Urothelium cell line (cell line): ENCODE measurements around the gene HAND1.

Experiments used
- DNase-seq: peaks from one replicate; pipeline ENCODE4 v3.0.0; 2011; ENCODE audit warnings: low spot score, mixed read lengths
- FAIRE-seq: peaks from 2 replicates; lab custom pipeline; 2011; peaks lifted over from hg19 to GRCh38; lab: Jason Lieb, UNC

The HAND1 gene

DNA sequence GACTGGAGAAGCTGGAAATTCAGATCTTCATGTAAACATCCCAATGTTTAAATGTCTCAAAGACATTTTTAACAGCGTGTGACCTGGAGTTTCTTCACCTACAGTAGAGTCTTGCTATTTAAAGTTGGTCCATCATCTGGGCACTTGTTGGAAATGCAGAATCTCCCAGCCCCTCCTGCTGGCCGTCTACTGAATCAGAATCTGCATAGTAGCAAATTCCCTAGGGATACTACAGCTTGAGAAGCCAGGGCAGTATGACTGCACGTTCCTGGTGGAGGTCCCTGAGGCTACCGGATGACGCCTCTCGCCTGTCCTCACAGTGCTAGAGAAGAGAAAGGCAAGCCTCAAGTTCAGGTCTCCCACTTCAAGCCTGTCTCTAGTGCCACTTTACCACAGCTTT is 16.5 kb downstream of the HAND1 start:
- DNase-seq (no peak), FAIRE-seq (no peak)

DNA sequence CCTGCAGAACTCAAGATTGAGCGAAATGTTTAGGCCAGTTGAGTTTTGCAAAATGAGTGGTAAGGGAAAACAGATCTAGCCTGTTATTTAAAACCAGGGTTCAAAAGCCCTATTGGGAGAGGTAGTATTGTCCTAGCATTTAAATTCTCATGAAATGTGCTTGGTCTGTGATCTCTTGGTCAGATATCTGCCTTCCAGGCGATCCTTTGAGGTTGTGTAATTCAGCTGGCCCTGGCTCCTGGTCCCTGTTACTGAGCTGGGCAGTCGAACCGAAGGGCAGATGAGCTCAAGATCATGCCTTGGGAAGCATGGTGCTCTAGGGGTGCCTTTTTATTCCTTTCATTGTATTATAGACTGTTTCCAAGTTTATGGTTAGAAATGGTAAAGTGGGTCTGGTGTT is 17.9 kb downstream of the HAND1 start:
- FAIRE-seq: no peak

DNA sequence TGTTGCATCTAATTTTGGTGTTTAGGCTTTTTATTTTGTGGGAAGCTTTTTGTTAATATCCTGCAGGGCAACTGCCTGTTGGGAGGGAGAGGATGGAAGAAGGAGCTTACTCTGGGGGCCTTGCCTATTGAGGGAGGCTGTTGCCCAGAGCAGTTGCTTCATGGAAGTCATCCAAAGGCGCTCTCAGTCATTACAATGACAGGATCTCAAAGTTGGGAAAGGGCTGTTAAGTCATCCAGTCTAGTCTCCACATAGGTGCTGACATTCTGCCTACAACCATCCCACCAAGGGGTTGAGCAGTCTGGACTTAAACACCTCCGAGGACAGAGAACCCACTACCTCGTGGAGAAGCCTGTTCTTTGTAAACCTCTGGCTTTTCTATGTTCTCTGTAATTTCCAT is 19.0 kb downstream of the HAND1 start:
- DNase-seq: no peak

More for the DNA sequence above, 17.9 kb downstream of the HAND1 start:
- DNase-seq: no peak

DNA sequence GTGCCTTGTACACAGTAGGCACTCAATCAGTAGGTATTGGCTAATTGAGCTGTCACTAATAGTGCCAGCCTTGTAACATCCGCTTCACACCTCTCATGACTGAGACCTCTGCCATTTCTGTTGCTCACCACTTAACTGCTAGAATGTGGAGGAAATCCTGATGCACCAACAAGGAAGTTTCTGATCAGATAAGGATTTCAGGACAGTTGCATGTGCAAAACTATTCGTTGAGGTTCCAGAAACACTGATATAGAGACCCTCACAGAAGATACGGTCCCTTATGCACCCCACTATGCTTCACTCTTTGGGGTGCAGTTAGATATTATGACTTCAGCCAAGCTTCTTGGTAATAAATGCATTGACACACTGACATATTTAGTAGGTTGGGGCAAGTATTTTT is 21.5 kb downstream of the HAND1 start:
- no peak for FAIRE-seq
- no peak for DNase-seq

More for the DNA sequence above, 19.0 kb downstream of the HAND1 start:
- FAIRE-seq: no peak

DNA sequence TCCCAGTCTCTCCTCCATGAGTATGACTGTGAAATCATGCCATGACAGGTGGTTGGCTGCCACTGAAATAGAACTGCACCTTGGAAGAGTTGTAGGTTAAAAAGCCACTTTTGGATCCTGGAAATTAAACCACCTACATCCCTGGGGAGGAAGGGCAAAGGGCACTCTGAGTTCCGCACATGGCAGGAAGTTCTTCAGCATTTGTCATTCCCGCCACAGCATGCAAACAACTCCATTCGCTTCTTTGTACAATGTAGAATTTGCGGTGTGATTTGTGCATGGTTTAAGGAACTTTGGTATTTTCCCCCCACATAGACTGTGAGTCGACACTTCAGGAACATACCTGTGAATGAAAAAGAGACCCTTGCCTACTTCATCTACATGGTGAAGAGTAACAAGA is 22.4 kb downstream of the HAND1 start:
- FAIRE-seq (no peak), DNase-seq (no peak)

DNA sequence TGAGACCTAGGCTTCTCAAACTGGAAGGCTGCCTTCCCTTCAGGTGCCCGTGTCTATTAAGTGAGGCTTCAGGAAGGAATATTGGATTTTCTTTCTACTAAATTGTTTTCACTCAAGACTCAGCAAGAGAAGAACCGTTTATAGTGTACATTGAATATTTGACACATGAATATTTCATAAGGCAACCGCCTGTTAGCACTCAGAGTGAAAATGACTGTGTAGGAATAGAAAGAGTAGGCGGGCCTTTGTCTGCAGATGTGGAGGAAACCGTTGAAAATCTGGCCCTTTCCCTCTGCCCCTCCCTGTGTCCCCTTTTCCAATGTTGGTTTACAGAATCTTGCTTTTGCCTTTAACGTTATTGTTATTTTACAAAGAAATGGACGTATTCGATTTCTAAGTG is 26.1 kb downstream of the HAND1 start:
- no peak for FAIRE-seq

DNA sequence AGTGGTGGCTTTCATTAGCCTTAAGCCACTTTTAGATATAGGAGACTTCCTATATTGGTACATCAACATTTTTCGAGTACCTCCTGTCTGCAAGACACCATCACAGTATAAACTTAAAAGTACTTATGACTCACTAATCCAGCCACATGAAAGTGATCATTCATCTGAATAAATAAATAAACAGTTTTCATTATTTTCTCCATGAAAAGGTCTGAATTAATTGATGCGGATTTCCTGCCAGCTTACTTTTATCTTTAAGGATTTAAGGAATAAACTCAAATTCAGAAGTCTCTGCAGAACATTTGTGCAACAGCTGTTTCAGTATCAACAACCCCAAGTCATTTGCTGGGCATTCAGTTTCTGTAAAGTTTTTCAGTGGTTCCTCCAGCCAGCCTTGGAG is 28.2 kb downstream of the HAND1 start:
- no peak for FAIRE-seq

More for the DNA sequence above, 26.1 kb downstream of the HAND1 start:
- DNase-seq: no peak

DNA sequence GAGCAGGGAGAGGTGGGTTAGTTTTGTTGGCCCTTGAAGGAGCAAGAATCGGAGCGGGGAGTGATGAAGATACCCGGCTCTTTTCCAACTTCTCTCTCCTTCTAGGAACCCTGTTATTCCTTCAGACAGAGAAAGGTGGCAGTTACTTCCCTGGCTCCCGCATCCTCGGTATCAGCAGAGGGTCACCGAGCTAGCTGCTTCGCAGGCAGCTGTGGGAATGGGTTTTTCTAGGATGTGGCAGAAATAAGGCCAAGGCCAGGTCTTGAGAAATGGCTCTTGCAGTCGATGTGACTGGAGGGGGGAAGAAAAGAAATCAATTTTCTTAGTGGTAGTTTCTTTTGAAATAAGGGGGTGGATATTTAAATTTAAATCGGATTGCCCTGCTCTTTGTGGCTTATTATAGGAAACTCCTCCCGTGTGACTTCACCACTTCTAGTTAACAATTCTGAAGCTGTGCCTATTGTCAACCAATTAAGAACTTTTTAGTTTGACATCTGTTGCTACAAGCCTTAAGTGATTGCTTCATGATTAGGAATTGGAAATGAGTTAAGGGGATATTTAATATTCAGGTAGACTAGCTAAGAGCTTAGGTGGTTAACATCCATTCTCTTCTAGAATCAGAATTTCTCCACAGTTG is 30.8 kb downstream of the HAND1 start:
- no peak for FAIRE-seq
- no peak for DNase-seq

More for the DNA sequence above, 28.2 kb downstream of the HAND1 start:
- no peak for DNase-seq

DNA sequence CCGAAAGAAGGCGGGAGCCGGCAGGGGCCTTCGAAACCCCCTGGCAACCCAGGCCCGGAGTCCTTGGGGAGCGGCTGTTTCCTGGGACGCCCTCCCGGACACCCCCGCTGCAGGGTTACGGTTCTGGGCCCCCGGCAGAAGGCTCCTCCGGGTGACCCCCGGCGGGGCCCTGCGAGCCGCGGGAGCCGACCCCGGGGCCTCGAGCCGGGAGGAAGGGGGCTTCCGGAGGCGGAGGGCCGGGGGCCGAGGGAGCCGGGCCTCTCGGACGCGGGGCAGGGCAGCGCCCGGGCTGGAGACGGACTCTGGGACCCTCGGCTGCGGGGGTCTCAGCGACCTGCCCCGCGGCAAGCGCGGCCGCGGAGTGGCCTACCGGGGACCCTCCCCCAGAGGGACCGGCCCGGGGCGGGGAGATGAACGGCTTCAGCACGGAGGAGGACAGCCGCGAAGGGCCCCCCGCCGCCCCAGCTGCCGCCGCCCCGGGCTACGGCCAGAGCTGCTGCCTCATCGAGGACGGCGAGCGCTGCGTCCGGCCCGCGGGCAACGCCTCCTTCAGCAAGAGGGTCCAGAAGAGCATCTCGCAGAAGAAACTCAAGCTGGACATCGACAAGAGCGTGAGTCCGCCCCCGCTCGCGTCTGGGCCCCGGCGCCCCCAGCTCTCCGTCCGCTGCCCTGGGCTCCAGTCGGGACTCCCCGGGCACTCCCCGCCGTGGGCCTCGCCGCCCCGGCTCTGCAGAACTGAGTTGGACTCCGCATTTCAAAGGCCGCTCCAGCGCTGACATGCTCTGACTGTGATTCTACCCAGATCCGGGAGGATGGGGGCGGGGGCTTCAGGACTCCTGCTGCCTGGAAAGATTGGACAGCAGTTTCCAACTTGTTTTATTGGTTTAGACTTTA is 31.6 kb downstream of the HAND1 start:
- peak; percentile 59 for DNase-seq

DNA sequence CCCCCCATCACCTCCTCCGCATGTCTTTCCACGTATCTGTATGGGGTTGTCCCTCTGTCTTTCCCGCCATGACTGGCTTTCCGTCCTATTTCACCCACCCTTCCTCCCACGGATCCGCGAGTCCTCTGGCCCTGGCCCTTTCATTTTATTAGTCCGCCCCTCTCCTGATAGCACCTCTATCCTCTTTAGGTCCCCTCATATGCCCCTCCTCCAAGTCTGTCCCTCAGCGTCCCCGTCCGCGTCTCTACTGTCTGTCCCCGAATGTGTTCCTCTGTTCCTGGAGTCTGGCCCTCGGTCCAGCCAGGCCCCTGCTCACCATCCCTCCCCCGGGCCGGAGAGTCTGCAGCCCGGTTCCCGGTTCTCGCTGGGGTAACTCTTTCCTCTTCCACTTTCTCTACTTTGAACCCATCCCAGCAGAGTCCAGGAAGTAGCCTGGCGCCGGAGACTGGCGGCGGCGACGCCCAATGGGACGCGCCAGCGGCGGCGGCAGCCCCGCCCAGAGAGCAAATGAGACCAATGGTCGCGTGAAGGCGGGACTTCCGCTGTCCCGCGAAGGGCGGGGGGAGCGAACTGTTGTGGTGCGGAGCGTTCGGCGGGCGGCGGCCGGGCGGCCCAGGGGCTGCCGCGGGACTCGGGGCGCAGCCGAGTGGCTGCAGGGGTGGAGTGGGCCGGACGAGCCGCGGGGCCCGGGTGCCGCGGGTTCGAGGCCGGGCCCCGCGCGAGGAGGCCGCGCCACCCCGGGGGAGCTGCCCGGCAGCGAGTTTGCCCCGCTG is 32.4 kb downstream of the HAND1 start, which contains the start of gene SAP30L:
Gene SAP30L (plus strand): TSS at position 576 of the 773 bp plus-strand sequence. CDS start 608 bp downstream, outside the sequence.
- DNase-seq (peak; percentile 99), FAIRE-seq (peak; percentile 9)

More for the DNA sequence above, 31.6 kb downstream of the HAND1 start:
- FAIRE-seq: no peak

DNA sequence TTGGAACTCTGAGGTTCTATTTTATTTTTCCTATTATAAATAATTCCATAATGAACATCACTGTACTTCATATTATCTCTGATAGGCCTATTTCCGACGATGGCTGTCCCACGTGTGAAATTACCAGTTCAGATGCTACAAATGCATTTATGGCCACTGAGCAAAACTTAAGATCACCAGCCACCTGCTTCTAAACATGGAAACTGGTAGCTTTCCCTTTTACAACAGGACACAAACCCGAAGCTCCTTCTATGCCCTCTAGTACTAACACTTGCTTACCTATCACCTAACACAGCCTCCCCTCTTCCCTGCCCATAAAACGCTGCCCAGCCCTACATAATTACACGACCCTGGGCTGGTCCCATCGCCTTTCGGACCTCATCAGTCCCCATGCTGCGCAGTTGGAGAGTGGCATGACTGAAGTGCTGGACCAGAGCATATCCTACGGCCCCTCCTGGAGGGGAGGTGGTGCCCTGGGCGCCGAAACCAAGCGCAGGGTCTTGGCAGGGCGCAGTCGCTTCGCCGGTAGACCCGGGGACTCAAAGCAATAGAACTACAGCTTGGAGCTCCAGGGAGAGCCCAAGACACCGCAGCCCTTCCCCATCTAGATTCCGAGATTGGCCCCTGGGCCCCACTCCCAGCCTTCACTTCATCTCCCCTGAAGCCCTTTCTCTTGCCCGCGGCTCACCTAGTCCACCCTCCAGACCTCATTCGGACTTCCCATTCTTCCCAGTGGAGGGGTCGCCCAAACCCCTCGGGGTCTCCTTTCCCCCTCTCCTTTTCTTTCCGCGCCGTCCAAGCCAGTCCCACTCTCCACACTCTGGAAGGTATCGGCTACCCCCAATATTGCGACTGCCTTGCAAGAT is 33.2 kb downstream of the HAND1 start:
- DNase-seq: peak; percentile 38
- no peak for FAIRE-seq

DNA sequence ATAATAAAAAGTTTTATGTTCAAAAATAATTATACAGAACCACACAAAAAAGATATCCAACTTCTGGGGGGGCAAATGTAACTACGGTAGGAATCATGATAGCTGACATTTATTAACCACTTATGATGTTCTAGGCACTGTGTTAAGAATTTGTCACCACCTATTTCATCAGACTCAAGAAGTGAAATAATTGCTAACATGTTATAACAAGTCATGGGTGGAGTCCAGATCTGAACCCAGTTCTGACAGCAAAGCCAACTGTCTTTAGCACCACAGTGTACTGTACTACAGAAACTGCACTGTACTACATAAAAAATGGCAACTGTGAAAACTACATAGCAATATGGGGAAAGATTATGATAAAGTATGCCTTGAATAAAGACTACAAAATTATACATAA is 35.2 kb downstream of the HAND1 start:
- DNase-seq (no peak), FAIRE-seq (no peak)

DNA sequence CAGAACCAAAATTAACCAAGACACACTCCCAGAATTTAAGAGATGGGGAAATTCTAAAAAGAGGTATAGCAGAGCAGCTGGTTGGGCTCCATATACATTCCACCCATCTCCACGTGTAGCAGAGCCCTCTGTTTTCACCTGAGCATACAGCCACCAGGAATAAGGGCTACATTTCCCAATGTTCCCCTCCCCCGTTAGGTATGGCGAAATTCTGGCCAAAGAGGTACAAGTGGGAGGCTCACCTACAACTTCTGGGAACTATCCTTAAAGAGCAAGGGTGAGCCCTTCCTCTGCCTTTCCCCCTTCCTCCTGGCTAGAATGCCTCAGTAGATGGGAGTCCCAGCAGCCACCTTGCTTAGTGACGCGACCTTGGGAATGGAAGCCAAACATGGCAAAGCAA is 37.5 kb downstream of the HAND1 start:
- FAIRE-seq (peak; percentile 5), DNase-seq (no peak)

DNA sequence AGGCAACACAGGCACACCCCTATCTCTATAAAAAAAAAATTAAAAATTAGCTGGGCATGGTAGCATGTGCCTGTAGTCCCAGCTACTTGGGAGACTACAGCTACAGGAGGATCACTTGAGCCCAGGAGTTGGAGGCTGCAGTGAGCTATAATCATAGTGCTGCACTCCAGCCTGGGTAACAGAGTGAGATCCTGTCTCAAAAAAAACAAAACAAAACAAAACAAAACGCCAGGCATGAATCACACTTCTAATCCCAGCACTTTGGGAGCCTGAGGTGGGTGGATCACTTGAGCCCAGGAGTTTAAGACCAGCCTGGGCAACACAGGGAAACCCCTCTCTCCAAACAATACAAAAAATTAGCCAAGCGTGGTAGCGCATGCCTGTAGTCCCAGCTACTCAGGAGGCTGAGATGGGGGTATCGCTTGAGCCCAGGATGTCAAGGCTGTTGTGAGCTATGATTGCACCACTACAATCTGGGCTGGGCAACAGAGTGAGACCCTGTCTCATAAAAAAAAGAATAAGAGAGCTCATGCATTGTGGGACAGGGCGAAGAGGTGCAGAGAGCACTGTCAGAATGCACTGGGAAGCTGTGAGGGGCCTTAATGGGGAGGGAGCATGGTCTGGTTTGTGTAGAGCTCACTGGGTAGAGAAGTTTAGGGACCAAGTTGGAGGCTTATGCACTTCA is 40.6 kb downstream of the HAND1 start:
- DNase-seq (no peak), FAIRE-seq (no peak)

DNA sequence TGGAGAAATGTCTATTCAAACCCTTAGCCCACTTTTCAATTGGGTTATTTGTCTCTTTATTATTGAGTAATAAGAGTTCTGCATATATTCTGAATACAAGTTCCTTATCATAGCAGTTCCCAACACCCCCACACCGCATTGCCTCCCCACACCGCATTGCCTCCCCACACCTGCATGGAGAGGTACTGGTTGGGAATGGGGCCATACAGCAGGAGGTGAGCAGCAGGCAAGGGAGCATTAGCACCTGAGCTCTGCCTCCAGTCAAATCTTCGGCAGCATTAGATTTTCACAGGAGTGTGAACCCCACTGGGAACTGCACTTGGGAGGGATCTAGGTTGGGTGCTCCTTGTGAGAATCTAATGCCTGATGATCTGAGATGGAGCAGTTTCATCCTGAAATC is 42.8 kb downstream of the HAND1 start:
- no peak for FAIRE-seq
- DNase-seq: no peak

DNA sequence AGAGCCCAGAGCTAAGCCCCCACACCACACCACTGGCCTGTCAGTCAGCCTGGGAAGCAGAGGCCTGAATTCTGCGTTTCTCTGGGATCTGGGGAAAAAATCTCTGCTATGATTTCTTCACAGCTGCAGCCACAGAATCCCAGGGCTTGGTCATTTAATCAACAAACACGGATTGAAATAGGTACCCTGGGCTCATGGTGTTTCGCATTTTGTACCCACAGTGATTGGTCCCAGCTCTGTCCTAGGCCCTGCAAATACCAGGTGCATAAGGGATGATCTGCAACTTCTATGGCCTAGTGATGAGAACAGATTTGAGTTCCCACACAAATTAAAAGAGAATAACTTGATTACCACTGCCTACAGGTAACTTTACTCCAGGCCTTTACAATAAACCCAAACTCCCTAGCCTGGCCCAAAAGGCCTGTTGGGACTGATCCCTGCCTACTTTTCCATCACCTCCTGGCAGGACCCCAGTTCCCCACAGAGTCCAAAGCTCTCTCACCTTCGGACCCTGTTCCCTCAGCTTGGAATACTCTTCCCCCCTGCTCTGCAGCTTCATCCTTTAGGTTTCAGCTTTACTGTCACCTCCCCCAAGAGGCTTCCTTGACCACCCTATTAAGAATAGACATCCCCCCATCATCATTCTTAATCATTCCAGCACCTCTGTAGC is 46.9 kb downstream of the HAND1 start:
- no peak for FAIRE-seq
- DNase-seq: no peak

DNA sequence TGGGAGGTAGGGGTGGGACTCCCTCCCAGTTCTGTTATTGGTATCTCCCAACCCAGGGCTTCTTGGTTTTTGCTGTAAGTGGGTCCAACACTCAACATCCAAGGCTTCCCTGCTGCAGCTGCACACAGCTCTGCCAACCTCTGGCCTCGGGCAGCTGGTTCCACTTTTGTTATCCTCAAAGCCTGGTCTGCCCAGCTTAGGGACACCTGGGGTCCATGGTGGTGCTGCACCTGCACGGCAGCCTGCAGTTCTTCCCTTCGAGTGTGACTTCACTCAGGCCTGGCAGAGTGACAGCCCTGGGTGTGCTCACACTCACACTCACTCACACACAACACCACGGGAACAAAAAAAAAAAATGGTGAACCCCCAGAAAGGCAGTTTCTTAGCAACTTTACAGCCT is 47.6 kb downstream of the HAND1 start:
- FAIRE-seq (no peak), DNase-seq (no peak)

DNA sequence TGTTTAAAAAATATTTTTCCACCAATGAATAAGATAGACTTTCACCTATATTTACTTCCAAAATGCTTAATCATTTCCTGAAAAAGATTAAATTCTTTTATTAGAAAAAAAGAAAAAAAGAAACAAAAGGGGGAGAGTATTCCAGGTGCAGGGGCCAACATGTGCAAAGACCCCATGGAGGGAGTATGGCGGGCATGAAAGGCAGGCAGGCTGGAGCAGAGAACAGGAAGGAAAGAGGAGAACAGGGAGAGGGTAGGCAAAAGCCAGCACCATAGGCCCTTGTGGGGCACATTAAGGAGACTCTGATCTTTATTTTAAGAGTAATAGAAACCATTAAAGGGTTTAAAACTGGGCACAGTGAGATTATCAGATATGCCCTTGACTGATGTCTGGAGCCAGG is 48.7 kb downstream of the HAND1 start:
- no peak for FAIRE-seq
- no peak for DNase-seq

DNA sequence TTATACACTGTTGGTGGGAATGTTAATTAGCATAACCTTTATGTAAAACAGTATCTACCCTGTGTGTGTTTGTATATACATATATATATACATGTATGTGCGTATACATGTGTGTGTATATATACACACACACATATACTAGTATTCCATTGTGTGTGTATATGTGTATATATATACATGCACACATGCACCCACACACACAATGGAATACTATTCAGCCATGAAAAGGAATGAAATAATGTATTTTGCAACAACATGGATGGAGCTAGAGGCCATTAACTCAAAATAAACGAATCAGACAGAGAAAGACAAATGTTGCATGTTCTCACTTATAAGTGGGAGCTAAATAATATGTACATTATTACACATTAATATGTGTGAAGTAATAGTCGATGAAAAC is 49.8 kb downstream of the HAND1 start:
- DNase-seq: no peak
- no peak for FAIRE-seq
